Osteoblast (primary cell): Measurements from ENCODE around the gene GSTA4. TPM values are rescaled to one million over a fixed set of nuclear protein-coding genes. Genes with fewer than 3 reads are reported as not detected.

ENCODE experiments used
- DNase-seq: peaks from one replicate; pipeline ENCODE4 v3.0.0; 2011; ENCODE audit warnings: low spot score, mixed read lengths; ENCODE audit not compliant: insufficient read length; ENCODE audit errors: missing footprints
- H2AFZ ChIP-seq: 2 replicates; pipeline ENCODE4 v1.6.0; 2011; ENCODE audit warnings: mild to moderate bottlenecking, low read length
- H3K27ac ChIP-seq: 2 replicates; pipeline ENCODE4 v1.5.1; 2011; ENCODE audit warnings: mild to moderate bottlenecking, low read depth, low read length, moderate library complexity
- H3K27me3 ChIP-seq: 2 replicates; pipeline ENCODE4 v1.6.0; 2012; ENCODE audit warnings: mild to moderate bottlenecking, control low read depth, inconsistent platforms, low read length, moderate library complexity; ENCODE audit not compliant: insufficient read depth
- H3K36me3 ChIP-seq: 2 replicates; pipeline ENCODE4 v1.5.1; 2011; ENCODE audit warnings: mild to moderate bottlenecking, low read length, control low read depth, moderate library complexity; ENCODE audit not compliant: insufficient read depth
- H3K4me1 ChIP-seq: 2 replicates; pipeline ENCODE4 v1.5.1; 2011; ENCODE audit warnings: mild to moderate bottlenecking, low read length, control low read depth, moderate library complexity; ENCODE audit not compliant: insufficient read depth
- H3K4me2 ChIP-seq: 2 replicates; pipeline ENCODE4 v1.6.0; 2011; ENCODE audit warnings: mild to moderate bottlenecking, low read length; ENCODE audit not compliant: insufficient read depth
- H3K4me3 ChIP-seq: fragments of 200-600 bp; sonication (generic); 3 replicates; pipeline ENCODE4 v1.5.1; 2012; ENCODE audit warnings: mild to moderate bottlenecking, low read length, inconsistent platforms; ENCODE audit not compliant: insufficient read depth
- H3K79me2 ChIP-seq: 2 replicates; pipeline ENCODE4 v1.6.0; 2012; ENCODE audit warnings: mild to moderate bottlenecking, low read length, control low read depth, inconsistent platforms; ENCODE audit not compliant: insufficient read depth
- H3K9me3 ChIP-seq: 2 replicates; pipeline ENCODE4 v1.5.1; 2011; ENCODE audit warnings: low read depth, low read length, control low read depth
- H4K20me1 ChIP-seq: 2 replicates; pipeline ENCODE4 v1.6.0; 2012; ENCODE audit warnings: mild to moderate bottlenecking, low read length, control low read depth; ENCODE audit not compliant: insufficient read depth
- CTCF ChIP-seq: IDR thresholded peaks from 2 replicates; pipeline ENCODE4 v1.5.1; 2011; ENCODE audit warnings: mild to moderate bottlenecking, low read depth, low read length, moderate library complexity; ENCODE audit errors: extremely low read depth
- total RNA-seq: library from RNA; depleted of rRNA; stranded (reverse); fragments of >200 nt; gene quantifications from 2 replicates; pipeline ENCODE4 v1.2.3, GENCODE V29; 2012

Gene GSTA4
- total RNA-seq, 1 donor = 36.2 TPM

GRCh38 chr6:52985228-52985627 lies 9.9 kb downstream of the GSTA4 start:
- peaks cover 3% of the 10 kb centered on the region for H3K4me1 ChIP-seq
- H3K27me3 ChIP-seq = no peaks in the 10 kb centered on the region
- no peak overlapping the region for H3K27ac ChIP-seq
- H3K79me2 ChIP-seq = no peaks in the 10 kb centered on the region
- H4K20me1 ChIP-seq = peaks cover 7% of the 10 kb centered on the region
- H3K4me2 ChIP-seq = no peak overlapping the region
- H3K4me3 ChIP-seq = no peak overlapping the region
- no peak for TF ChIP-seq CTCF
- no peak for DNase-seq
- no peaks in the 10 kb centered on the region for H3K9me3 ChIP-seq
- peaks cover 55% of the 10 kb centered on the region for H3K36me3 ChIP-seq
- no peak overlapping the region for H2AFZ ChIP-seq

- Histone ChIP-seq H3K4me2 (no peak overlapping the region), H3K9me3 (no peaks in the 10 kb centered on the region), H3K4me3 (no peak overlapping the region), H3K4me1 (no peaks in the 10 kb centered on the region), H4K20me1 (peaks cover 3% of the 10 kb centered on the region), H3K79me2 (no peaks in the 10 kb centered on the region), H2AFZ (no peak overlapping the region), H3K27ac (no peak overlapping the region), H3K27me3 (no peaks in the 10 kb centered on the region), H3K36me3 (peaks cover 52% of the 10 kb centered on the region)
- no peak for DNase-seq
- no peak for TF ChIP-seq CTCF
Measured at GRCh38 chr6:52984247-52984646, 10.8 kb downstream of the GSTA4 start.

DNA sequence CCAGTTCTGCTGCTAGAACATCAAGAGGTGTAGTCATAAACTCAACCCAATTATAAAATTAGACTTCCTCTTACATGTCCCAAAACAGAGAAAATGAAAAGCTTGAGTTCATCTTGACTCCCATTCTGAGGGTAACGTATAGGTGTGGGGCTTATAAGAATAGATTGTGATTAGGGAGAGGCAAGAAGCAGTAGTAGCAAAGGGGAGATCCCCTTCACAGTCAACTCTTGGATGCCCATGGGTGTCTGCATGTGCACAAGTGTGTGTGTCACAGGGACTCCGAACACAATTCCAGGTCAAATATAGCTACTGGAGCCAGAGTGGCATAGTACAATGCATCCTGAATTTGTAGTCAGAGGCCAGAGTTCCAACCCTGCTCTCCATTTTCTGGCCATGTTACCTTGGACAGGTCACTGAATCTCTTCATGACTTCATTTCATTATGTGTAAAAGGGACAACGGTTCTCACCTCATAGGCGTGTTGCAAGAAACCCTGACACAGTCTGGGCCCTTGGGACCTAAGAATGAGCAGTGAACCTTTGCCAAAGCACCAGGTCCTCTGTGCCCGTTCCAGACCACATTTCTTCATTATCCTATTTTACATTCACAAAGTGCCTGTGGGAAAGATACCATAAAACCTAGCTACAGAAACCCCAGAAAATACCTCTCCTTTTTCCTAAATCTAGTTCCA lies 11.8 kb downstream of the GSTA4 start:
- DNase-seq = no peak
- H3K27ac ChIP-seq = no peak overlapping the region

More for the DNA sequence above, 11.8 kb downstream of the GSTA4 start:
- no peaks in the 10 kb centered on the region for H3K79me2 ChIP-seq
- H3K4me2 ChIP-seq = no peak overlapping the region
- H2AFZ ChIP-seq = no peak overlapping the region
- H3K9me3 ChIP-seq = no peaks in the 10 kb centered on the region
- no peak for TF ChIP-seq CTCF
- peaks cover 3% of the 10 kb centered on the region for H4K20me1 ChIP-seq
- no peak overlapping the region for H3K4me3 ChIP-seq
- no peaks in the 10 kb centered on the region for H3K4me1 ChIP-seq
- no peaks in the 10 kb centered on the region for H3K27me3 ChIP-seq
- peaks cover 49% of the 10 kb centered on the region for H3K36me3 ChIP-seq
